GM18858 (cell line): ENCODE data around the gene BID.

ENCODE experiments used
- ATAC-seq: cut with Tn5 transposase; IDR thresholded peaks from one replicate; pipeline ENCODE4 v1.9.1; 2021; ENCODE audit not compliant: unreplicated experiment

Gene BID

DNA sequence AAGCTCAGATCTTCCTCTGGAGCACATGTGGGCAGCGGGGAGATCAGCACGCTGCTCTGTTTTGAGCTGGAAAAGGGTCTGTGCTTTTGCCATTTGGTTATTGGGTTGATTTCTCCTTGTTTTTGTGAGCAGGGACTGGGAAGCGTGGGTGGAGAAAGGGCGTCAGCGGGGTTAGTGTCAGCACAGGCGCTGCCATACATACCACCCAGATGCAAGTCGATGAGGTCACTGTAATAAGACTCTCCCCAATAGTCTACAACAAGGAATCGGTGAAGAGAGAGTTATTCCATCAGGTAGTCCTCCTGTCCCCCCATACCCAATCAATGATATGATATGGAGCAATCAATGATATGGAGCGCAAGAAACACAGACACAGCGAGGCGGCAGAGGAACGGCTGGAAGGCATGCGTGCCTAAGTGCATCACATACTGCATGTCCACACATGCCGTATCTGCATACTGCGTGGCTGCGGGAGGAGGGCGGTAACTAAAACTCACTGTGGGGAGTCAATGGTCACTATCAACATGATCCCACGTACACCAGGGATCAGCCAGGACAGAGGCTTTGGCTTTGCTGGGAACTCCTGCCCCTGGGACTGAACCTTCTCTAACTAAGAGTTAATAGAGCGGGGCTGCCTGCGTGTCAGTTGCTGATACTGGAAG, 29.5 kb upstream of the BID start:
- no peak for ATAC-seq

GRCh38 chr22:17802822-17803221, 28.6 kb upstream of the BID start:
- no peak for ATAC-seq

- ATAC-seq: no peak
Observed at GRCh38 chr22:17802411-17802810, 28.1 kb upstream of the BID start.

- ATAC-seq: peak; percentile 51
Observed at GRCh38 chr22:17797721-17798559, 23.7 kb upstream of the BID start.

DNA sequence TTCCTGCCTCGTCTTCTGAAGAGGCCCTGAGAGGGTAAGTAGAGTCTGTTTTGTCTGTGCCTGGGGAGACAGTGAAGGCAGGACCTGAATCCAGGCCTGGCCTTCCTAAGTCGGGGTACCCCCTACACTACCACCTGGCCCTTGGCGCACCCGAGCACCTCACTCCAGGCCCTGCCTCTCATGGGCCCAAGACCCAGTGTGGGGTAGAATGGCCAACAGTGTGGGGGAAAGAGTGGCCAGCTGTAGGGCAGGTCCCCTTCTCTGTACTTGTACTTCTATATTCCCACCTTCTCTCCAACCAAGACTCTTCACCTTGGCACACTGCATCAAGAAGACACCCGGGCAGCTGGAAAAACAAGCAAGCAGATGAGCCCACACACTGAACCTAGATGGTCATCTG, 22.4 kb upstream of the BID start:
- ATAC-seq: no peak

DNA sequence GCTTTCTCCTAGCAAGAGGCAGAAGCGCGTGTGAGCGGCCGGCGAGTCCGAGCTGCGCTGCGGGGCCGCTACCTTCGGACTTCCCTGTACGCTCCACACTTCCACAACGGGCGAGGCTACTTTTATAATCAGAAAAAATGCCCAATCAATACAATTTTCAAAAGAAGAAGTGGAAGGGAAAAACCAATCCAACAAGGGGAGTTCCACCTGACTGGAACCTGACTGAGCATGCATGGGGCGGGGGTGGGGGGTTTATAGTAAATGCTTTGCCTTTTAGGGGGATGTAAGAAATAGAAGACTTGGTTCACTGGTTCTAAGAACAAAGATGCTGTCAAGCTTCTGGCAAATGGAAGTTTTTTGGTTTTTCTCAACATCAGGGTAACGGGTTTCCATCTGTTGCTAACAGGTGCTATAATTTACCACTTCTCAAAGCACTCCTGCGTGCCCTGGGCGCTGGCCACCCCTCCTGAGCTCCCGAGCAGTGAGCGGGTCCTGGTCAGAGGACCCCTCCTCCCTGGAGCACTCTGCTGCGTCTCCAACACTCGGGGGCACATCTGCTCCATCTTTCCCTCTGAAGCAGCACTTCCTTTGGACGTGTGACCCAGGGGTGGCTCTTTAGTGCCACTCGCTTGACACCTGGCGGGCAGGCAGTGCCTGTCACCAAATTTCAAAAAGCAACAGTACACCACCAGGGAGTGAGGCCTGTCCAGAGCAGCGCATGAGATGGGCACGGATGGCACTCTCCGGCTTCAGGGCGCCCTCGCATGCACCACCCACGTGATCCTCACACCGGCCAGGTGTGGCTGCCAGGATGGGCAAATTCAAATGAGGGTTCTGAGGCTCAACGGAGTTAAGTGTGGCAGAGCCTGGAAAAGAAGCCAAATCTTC, 21.6 kb upstream of the BID start:
- ATAC-seq: no peak

- no peak for ATAC-seq
Observed at GRCh38 chr22:17794726-17795542, 20.7 kb upstream of the BID start.

DNA sequence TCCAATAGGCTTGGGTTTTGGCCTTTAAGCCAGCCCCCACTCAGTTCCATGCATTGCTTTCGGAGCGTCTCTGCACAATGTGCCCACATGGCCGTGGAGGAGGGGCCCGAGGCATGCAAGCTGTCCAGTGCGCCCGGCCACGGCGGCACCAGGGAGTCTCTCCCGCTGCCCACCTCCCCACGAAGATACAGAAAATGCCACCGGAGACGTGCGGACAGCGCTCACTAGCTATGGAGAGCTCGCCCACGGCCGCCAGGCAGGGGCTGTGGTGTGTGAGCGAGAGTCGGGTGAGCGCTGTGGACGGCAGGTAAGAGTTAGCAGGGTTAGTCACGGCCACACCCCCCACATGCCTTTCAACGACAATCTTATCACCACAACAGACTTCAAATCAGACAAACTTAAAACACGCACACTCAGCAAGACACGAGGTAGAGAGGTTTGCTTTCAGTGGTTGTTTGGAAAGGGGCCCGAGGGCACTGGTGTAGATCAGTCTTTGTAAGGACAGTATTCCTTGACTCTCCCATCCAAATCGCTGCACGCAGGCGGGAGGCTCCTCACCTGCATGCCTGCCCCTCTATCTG, 18.7 kb upstream of the BID start:
- ATAC-seq: no peak

DNA sequence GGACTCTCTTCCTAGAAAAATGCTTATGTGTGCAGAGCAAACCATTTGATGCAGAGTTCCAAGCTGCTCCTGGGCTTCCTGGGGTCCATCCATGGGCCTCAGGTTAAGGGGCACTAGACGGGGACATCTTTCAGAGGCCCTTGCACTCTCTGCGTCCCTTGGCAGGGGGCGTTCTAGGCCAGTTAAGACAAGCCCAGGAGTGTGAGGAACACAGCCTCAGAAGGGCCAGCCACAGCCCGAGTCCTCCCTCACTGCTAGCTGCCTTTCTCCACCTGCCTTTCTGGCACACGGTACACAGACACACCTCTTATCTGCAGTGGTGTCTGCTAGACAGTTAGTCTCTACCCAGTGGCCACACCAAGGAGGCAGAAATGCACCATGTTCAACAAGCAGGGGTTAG, 18.0 kb upstream of the BID start:
- no peak for ATAC-seq

DNA sequence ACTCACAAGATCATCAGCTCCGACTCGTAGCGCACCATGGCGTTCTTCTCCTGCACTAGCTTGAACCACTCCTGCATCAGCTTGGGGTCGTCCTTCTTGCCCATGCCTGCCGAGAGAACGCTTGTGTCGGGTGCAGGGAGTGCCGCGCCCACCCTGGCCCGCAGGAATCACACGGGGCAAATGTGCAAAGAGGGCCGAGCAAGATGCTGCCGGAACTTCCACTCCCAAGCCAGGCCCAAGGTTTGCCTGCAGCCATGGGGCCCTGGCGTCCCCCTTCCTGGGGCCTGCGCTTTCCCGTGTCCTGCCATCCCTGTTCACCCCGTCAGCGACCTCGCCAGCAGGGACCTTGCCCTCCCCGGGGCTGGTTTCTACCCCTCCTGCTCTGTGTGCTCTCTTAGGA, 16.9 kb upstream of the BID start:
- no peak for ATAC-seq

DNA sequence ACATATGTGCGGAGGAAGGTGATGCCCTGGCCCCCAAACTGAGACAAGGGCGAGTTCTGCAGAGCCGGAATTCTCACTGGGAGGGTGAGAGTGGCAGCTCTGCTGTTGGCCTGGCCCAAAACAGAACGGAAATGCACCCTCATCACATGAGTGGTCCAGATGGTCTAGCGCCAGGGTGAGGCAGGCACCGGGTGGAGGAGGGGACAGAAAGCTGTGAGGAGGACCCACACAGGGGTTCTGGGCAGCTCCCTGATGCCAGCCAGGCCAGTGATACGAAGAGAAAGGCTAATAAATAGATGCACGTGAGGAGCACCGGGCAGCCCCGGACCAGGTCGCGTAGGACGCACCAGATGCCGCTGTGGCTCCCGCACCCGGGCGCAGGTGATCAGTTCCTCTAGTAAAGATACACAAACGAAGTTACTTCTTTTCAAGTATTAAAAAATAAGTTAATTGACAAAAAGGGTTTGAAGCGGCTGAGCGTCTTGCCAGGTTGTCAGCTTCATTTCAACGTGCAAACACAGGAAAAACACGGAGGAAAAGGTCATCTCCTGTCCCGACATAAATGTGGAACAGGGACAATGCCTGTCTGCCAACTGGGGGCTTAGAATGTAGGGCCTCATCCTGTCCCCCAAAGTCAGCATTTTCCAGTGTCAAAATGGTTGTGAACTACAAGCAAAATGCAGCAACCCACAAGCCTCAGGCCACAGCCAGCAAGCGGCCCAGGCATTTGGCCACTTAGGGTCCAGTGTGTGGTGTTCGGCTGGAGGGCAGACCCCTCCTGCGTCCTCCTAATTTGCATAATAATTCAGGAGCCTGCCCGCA, 15.3 kb upstream of the BID start:
- ATAC-seq: no peak

- ATAC-seq: no peak
Observed at GRCh38 chr22:17788528-17789378, 14.5 kb upstream of the BID start.

- ATAC-seq: no peak
Observed at GRCh38 chr22:17787716-17788330, 13.6 kb upstream of the BID start.

GRCh38 chr22:17787241-17787640, 13.0 kb upstream of the BID start:
- no peak for ATAC-seq

DNA sequence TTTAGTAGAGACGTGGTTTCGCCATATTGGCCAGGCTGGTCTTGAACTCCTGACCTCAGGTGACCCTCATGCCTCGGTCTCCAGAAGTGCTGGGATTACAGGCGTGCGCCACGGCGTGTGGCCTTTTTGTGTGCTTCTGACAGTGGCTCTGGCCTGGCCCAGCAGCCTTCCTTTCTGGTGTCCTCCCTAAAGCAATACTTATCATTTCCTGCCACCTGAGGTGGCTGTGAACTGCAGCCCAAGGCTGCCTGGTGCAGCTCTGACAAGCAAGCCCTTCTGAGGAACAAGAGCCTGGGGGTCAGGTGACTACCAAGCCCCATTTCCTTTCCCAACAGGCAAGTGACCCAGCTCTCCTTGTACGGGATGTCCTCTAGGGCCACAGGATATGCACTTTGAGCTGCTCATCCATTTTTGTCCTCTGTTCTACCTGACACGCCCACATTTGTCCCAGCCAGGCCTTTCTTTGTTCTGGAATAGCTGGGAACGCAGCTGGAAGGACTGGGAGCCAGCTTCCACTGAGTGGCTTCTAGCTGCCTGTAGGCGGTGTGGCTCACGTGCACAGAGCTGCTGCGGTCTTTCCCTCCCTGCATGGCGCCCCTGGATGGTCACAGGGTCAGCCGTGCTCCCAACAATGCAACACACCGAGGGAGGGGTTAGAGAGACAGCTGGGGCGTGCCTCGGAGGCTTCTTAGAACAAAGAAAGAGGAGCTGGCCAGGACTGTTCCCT, 12.3 kb upstream of the BID start:
- no peak for ATAC-seq

- no peak for ATAC-seq
Observed at GRCh38 chr22:17785185-17786184, 11.2 kb upstream of the BID start.
